Large intestine (tissue), 3 donors: Measurements from ENCODE around the gene SMARCD1. TPM values are rescaled to one million over a fixed set of nuclear protein-coding genes. Genes with fewer than 3 reads are reported as not detected.
"Not testable (repeated sequence)": the region's sequence is repeated elsewhere in the genome, so short reads cannot be mapped to it uniquely, and the experiment has no call there.

Experiments used
- DNase-seq, 2 donors: peaks; one replicate each; pipeline versions ENCODE4 v3.0.0 to v3.0.0-alpha.2; 2013
- H3K27ac ChIP-seq: one replicate; pipeline ENCODE4 v1.5.1; 2013; ENCODE audit warnings: low read length
- H3K27me3 ChIP-seq: 2 replicates; pipeline ENCODE4 v1.6.1; 2013; ENCODE audit warnings: low read length; ENCODE audit not compliant: control insufficient read depth, insufficient read depth
- H3K36me3 ChIP-seq: 2 replicates; pipeline ENCODE4 v1.6.1; 2013; ENCODE audit warnings: low read length; ENCODE audit not compliant: control insufficient read depth, insufficient read depth
- H3K4me1 ChIP-seq: one replicate; pipeline ENCODE4 v1.6.1; 2013; ENCODE audit warnings: low read length; ENCODE audit not compliant: control insufficient read depth, insufficient read depth
- H3K4me3 ChIP-seq: one replicate; pipeline ENCODE4 v1.5.1; 2013; ENCODE audit warnings: low read length
- H3K9me3 ChIP-seq: one replicate; pipeline ENCODE4 v1.6.1; 2013; ENCODE audit warnings: mild to moderate bottlenecking, low read depth, low read length, moderate library complexity; ENCODE audit not compliant: control insufficient read depth
- WGBS: methylation state at CpG from one replicate; pipeline ENCODE4 v1.1.5; 2013; ENCODE audit warnings: low lambda C conversion rate; ENCODE audit not compliant: insufficient coverage; 5-methylcytosine and 5-hydroxymethylcytosine counted together
- polyA plus RNA-seq: library from polyadenylated mRNA; unstranded; fragments of 120-200 nt; gene quantifications from one replicate; pipeline ENCODE4 v1.2.1, GENCODE V29; 2013

SMARCD1 gene
- polyA plus RNA-seq, 1 donor = 63.3 TPM

GRCh38 chr12:50132505-50133135 lies 47.5 kb downstream of the SMARCD1 start:
- Histone ChIP-seq H3K27me3 (no peaks in the 10 kb centered on the region), H3K4me1 (no peaks in the 10 kb centered on the region), H3K36me3 (peaks cover 68% of the 10 kb centered on the region), H3K27ac (no peak overlapping the region), H3K4me3 (no peak overlapping the region), H3K9me3 (no peaks in the 10 kb centered on the region)
- no peak for DNase-seq
- WGBS = no CpG with 5 or more reads among the region's 2 CpGs

- 19% methylated on average over 5 of the region's 8 CpGs for WGBS
- no peaks in the 10 kb centered on the region for H3K4me1 ChIP-seq
- no peaks in the 10 kb centered on the region for H3K9me3 ChIP-seq
- H3K4me3 ChIP-seq = no peak overlapping the region
- no peak overlapping the region for H3K27ac ChIP-seq
- no peaks in the 10 kb centered on the region for H3K27me3 ChIP-seq
- peaks cover 31% of the 10 kb centered on the region for H3K36me3 ChIP-seq
- DNase-seq = no peak
Observed at GRCh38 chr12:50142993-50143392, 57.9 kb downstream of the SMARCD1 start.

GRCh38 chr12:50145439-50145838 lies 60.3 kb downstream of the SMARCD1 start:
- H3K4me1 ChIP-seq = no peaks in the 10 kb centered on the region
- 50% methylated on average over 1 of the region's 2 CpGs for WGBS
- H3K27ac ChIP-seq = no peak overlapping the region
- no peaks in the 10 kb centered on the region for H3K9me3 ChIP-seq
- H3K27me3 ChIP-seq = no peaks in the 10 kb centered on the region
- H3K4me3 ChIP-seq = no peak overlapping the region
- H3K36me3 ChIP-seq = peaks cover 17% of the 10 kb centered on the region
- DNase-seq = no peak

- H3K27ac ChIP-seq = no peak overlapping the region
- no peak overlapping the region for H3K4me3 ChIP-seq
- no peak for DNase-seq
- no CpG with 5 or more reads among the region's 4 CpGs for WGBS
- H3K9me3 ChIP-seq = no peaks in the 10 kb centered on the region
- H3K36me3 ChIP-seq = peaks cover 5% of the 10 kb centered on the region
- no peaks in the 10 kb centered on the region for H3K4me1 ChIP-seq
- H3K27me3 ChIP-seq = no peaks in the 10 kb centered on the region
Observed at GRCh38 chr12:50147281-50147680, 62.1 kb downstream of the SMARCD1 start.

GRCh38 chr12:50148011-50148410 lies 62.9 kb downstream of the SMARCD1 start:
- no CpG with 5 or more reads among the region's 6 CpGs for WGBS
- not testable (repeated sequence) for H3K9me3 ChIP-seq, H3K36me3 ChIP-seq, DNase-seq, H3K4me3 ChIP-seq, H3K27ac ChIP-seq, H3K27me3 ChIP-seq, H3K4me1 ChIP-seq

GRCh38 chr12:50149311-50149710 lies 64.2 kb downstream of the SMARCD1 start:
- Histone ChIP-seq H3K4me1 (no peaks in the 10 kb centered on the region), H3K4me3 (no peak overlapping the region), H3K9me3 (no peaks in the 10 kb centered on the region), H3K27ac (no peak overlapping the region), H3K36me3 (no peaks in the 10 kb centered on the region), H3K27me3 (no peaks in the 10 kb centered on the region)
- WGBS = no CpG with 5 or more reads among the region's 3 CpGs
- DNase-seq = no peak

Other genes with a start within 250 kb of the SMARCD1 start
- 6.1 TPM for gene BCDIN3D, start 242.2 kb upstream of the SMARCD1 start, polyA plus RNA-seq
- 8.9 TPM for gene FAIM2, start 181.4 kb upstream of the SMARCD1 start, polyA plus RNA-seq
- gene AQP2, start 134.6 kb upstream of the SMARCD1 start, polyA plus RNA-seq = 0.01 TPM
- 0.64 TPM for gene AQP5, start 123.5 kb upstream of the SMARCD1 start, polyA plus RNA-seq
- 0.49 TPM for gene AQP6, start 112.4 kb upstream of the SMARCD1 start, polyA plus RNA-seq
- 21.8 TPM for gene RACGAP1, start 59.8 kb upstream of the SMARCD1 start, polyA plus RNA-seq
- 4.7 TPM for gene ASIC1, start 27.7 kb upstream of the SMARCD1 start, polyA plus RNA-seq
- gene GPD1, start 18.7 kb downstream of the SMARCD1 start, polyA plus RNA-seq = 174 TPM
- 54.2 TPM for gene COX14, start 26.9 kb downstream of the SMARCD1 start, polyA plus RNA-seq
- 32.5 TPM for gene CERS5, start 82.0 kb downstream of the SMARCD1 start, polyA plus RNA-seq
- gene LIMA1, start 198.2 kb downstream of the SMARCD1 start, polyA plus RNA-seq = 191 TPM